AG10803 (cell line): ENCODE data around the gene FAAP20.

Source experiments
- DNase-seq: peaks from one replicate; pipeline ENCODE4 v3.0.0; 2010; ENCODE audit warnings: low read depth
- H3K4me3 ChIP-seq: 2 replicates; pipeline ENCODE4 v1.5.1; 2011; ENCODE audit warnings: mild to moderate bottlenecking, low read length, control low read depth
- TF ChIP-seq, protein P1 (sequence below): conservative IDR thresholded peaks from 2 replicates; pipeline ENCODE4 v1.5.1; 2011; ENCODE audit warnings: mild to moderate bottlenecking, low read length, control low read depth, inconsistent platforms

Gene FAAP20

GRCh38 chr1:2233468-2233867 lies 38.9 kb upstream of the FAAP20 start:
- peak overlapping the region; percentile 88 for H3K4me3 ChIP-seq
- no peak for DNase-seq
- TF ChIP-seq, protein P1, sequence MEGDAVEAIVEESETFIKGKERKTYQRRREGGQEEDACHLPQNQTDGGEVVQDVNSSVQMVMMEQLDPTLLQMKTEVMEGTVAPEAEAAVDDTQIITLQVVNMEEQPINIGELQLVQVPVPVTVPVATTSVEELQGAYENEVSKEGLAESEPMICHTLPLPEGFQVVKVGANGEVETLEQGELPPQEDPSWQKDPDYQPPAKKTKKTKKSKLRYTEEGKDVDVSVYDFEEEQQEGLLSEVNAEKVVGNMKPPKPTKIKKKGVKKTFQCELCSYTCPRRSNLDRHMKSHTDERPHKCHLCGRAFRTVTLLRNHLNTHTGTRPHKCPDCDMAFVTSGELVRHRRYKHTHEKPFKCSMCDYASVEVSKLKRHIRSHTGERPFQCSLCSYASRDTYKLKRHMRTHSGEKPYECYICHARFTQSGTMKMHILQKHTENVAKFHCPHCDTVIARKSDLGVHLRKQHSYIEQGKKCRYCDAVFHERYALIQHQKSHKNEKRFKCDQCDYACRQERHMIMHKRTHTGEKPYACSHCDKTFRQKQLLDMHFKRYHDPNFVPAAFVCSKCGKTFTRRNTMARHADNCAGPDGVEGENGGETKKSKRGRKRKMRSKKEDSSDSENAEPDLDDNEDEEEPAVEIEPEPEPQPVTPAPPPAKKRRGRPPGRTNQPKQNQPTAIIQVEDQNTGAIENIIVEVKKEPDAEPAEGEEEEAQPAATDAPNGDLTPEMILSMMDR: no peak

DNA sequence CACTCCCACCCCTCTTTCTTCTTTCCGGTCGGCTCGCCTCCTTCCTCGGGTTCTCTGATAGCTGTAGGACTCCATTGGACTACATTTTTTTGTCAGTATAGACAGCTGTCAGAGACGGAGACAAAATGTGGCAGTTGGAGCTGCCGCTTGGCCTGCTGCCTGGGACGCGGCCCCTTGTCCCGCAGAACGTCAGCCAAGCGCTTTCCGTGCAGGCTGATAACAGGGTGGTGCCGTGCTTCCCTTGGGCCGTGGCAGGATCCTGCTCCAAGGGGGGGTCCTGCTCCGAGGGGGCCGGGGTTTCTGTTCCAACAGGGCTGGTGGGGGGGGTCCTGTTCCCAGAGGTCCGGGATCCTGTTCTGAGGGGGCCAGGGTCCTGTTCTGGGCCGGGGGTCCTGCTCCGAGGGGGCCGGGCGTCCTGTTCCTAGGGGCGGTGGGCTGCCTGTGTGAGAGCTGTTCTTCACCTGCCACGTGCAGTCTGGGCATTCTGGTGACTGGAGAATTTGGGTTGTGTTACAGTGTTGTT lies 38.4 kb upstream of the FAAP20 start:
- TF ChIP-seq, protein P1: no peak
- peak overlapping the region; percentile 88 for H3K4me3 ChIP-seq
- peak; percentile 10 for DNase-seq

DNA sequence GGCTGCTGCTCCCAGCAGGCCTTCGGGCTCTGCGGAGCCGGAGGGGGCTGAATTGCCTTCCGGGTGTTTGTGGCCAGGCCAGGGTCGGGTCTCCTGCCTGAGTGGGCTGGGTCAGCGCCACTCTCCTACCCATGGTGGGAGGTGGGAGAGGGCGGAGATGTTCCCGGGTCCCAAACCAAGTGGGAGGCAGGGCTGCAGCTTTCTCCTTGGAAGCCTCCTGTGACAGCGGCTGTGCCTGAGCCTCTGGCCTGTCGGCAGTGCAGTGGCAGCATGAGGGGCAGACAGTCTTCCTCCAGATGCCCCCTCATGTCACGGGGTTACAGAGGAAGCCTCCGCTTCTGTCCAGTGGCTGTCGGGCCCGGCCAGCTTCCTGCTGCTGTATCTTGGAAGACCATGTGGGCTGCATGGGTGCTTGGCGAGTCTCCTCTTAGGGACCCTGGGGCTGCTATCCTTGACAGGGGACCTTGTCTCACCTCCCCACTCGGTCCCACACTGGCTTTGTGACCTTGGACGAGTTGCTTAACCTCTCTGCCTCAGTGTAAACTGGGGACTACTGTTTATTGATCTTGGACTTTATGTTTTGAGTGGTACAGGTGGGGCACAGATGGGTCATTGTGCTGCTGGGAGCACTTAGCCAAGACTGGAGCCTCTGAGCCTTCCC lies 37.8 kb upstream of the FAAP20 start:
- peak; percentile 8 for DNase-seq
- peak overlapping the region; percentile 88 for H3K4me3 ChIP-seq
- TF ChIP-seq, protein P1: no peak

- DNase-seq: peak; percentile 87
- peak overlapping the region; percentile 88 for H3K4me3 ChIP-seq
- TF ChIP-seq, protein P1: no peak
These were observed 37.1 kb upstream of the FAAP20 start for GRCh38 chr1:2231532-2232254.

GRCh38 chr1:2230781-2231531 lies 36.4 kb upstream of the FAAP20 start:
- TF ChIP-seq, protein P1: no peak
- peak overlapping the region; percentile 88 for H3K4me3 ChIP-seq
- DNase-seq: peak; percentile 15

- H3K4me3 ChIP-seq: peak overlapping the region; percentile 88
- peak; percentile 36 for DNase-seq
- TF ChIP-seq, protein P1: no peak
These were observed 35.5 kb upstream of the FAAP20 start for GRCh38 chr1:2229911-2230731.
